Endodermal cell (in vitro differentiated cells): ENCODE measurements around the gene CCNT2. TPM values are rescaled to one million over a fixed set of nuclear protein-coding genes. Genes with fewer than 3 reads are reported as not detected.

ENCODE experiments used
- DNase-seq: peaks from one replicate; pipeline ENCODE4 v3.0.0-alpha.2; 2017
- H3K27ac ChIP-seq: 2 replicates; pipeline ENCODE4 v1.5.1; 2013; ENCODE audit warnings: mild to moderate bottlenecking, low read depth, low read length, moderate library complexity
- H3K27me3 ChIP-seq: 2 replicates; pipeline ENCODE4 v1.6.1; 2013; ENCODE audit warnings: mild to moderate bottlenecking, low read length, moderate library complexity; ENCODE audit not compliant: insufficient read depth, control insufficient read depth, poor library complexity, severe bottlenecking
- H3K36me3 ChIP-seq: 2 replicates; pipeline ENCODE4 v1.7.0; 2013; ENCODE audit warnings: mild to moderate bottlenecking, low read length, moderate library complexity; ENCODE audit not compliant: control insufficient read depth, insufficient read depth
- H3K4me1 ChIP-seq: one replicate; pipeline ENCODE4 v1.7.0; 2013; ENCODE audit warnings: low read length; ENCODE audit not compliant: control insufficient read depth, insufficient read depth
- H3K4me3 ChIP-seq: 2 replicates; pipeline ENCODE4 v1.5.1; 2013; ENCODE audit warnings: mild to moderate bottlenecking, low read length, moderate library complexity
- H3K9ac ChIP-seq: 2 replicates; pipeline ENCODE4 v1.6.1; 2013; ENCODE audit warnings: mild to moderate bottlenecking, low read length, moderate library complexity; ENCODE audit not compliant: poor library complexity, severe bottlenecking; ENCODE audit errors: extremely low read depth
- H3K9me3 ChIP-seq: 2 replicates; pipeline ENCODE4 v1.6.1; 2013; ENCODE audit warnings: mild to moderate bottlenecking, low read length, moderate library complexity; ENCODE audit not compliant: control insufficient read depth
- H3K27ac Mint-ChIP-seq: 2 replicates; pipeline ENCODE4 v1.8.0; 2020; ENCODE audit warnings: mixed read lengths
- H3K27me3 Mint-ChIP-seq: 2 replicates; pipeline ENCODE4 v1.8.0; 2021; ENCODE audit warnings: mild to moderate bottlenecking, mixed read lengths; ENCODE audit not compliant: insufficient read depth
- H3K36me3 Mint-ChIP-seq: 2 replicates; pipeline ENCODE4 v1.8.0; 2020; ENCODE audit warnings: low read depth, mixed read lengths
- H3K4me1 Mint-ChIP-seq: 2 replicates; pipeline ENCODE4 v1.8.0; 2020; ENCODE audit warnings: mixed read lengths
- H3K4me3 Mint-ChIP-seq: 2 replicates; pipeline ENCODE4 v1.8.0; 2020; ENCODE audit warnings: mild to moderate bottlenecking, moderate library complexity, mixed read lengths
- H3K9me3 Mint-ChIP-seq: 2 replicates; pipeline ENCODE4 v1.8.0; 2020; ENCODE audit warnings: mild to moderate bottlenecking, mixed read lengths
- CTCF ChIP-seq: fragments of 200-600 bp; sonication (generic); conservative IDR thresholded peaks from 2 replicates; pipeline ENCODE4 v1.5.0; 2021; ENCODE audit warnings: antibody characterized with exemption, mild to moderate bottlenecking
- WGBS, 2 experiments: methylation state at CpG; one replicate each; pipeline versions ENCODE4 v1.1.5 to v1.1.7; 2013; ENCODE audit warnings: missing lambda C conversion rate in 2 of 2, mixed read lengths in 1 of 2; ENCODE audit not compliant: insufficient coverage in 1 of 2, insufficient read length in 1 of 2; 5-methylcytosine and 5-hydroxymethylcytosine counted together
- total RNA-seq, 2 donors: library from RNA; stranded (reverse); fragmentation: NEBNext Ultra II Directional in 1 of 2; extraction: Animal tissue kit (Norgen Biotek cat#: 25700) in 1 of 2; gene quantifications; 2 replicates in 1 of 2; 3 replicates in 1 of 2; pipeline ENCODE4 v1.2.1, GENCODE V29; 2021

The CCNT2 gene
- total RNA-seq, 2 donors from 2014 or later = 51.4 to 53.3 TPM

GRCh38 chr2:134926231-134926931 lies 7.8 kb downstream of the CCNT2 start:
- DNase-seq = no peak
- Histone ChIP-seq H3K4me1 (no peaks in the 10 kb centered on the region), H3K27me3 (no peaks in the 10 kb centered on the region), H3K9me3 (no peaks in the 10 kb centered on the region), H3K36me3 (peaks cover 52% of the 10 kb centered on the region), H3K4me3 (no peak overlapping the region), H3K9ac (no peak overlapping the region), H3K27ac (no peak overlapping the region)
- Mint-ChIP-seq H3K27me3 (no peaks in the 10 kb centered on the region), H3K4me3 (no peak overlapping the region), H3K9me3 (no peaks in the 10 kb centered on the region), H3K27ac (peak overlapping the region; percentile 60), H3K4me1 (peaks cover 15% of the 10 kb centered on the region), H3K36me3 (peaks cover 13% of the 10 kb centered on the region)
- no peak for TF ChIP-seq CTCF
- WGBS, 2 experiments = 93 to 95% methylated on average over 2 to 3 of the region's 3 CpGs

- no peaks in the 10 kb centered on the region for H3K4me1 ChIP-seq
- H3K27me3 ChIP-seq = no peaks in the 10 kb centered on the region
- Mint-ChIP-seq H3K9me3 (no peaks in the 10 kb centered on the region), H3K27ac (peak overlapping the region; percentile 38), H3K4me3 (no peak overlapping the region), H3K27me3 (no peaks in the 10 kb centered on the region), H3K4me1 (peaks cover 13% of the 10 kb centered on the region), H3K36me3 (peaks cover 17% of the 10 kb centered on the region)
- H3K9me3 ChIP-seq = no peaks in the 10 kb centered on the region
- H3K36me3 ChIP-seq = peaks cover 49% of the 10 kb centered on the region
- no peak overlapping the region for H3K9ac ChIP-seq
- WGBS, 2 experiments = 100% methylated on average over 2 of the region's 3 CpGs
- no peak overlapping the region for H3K27ac ChIP-seq
- H3K4me3 ChIP-seq = no peak overlapping the region
- TF ChIP-seq CTCF = no peak
- DNase-seq = no peak
These were observed 8.6 kb downstream of the CCNT2 start for GRCh38 chr2:134927195-134927594.

GRCh38 chr2:134932864-134933526 lies 14.4 kb downstream of the CCNT2 start:
- Histone ChIP-seq H3K4me1 (no peaks in the 10 kb centered on the region), H3K27me3 (no peaks in the 10 kb centered on the region), H3K9ac (no peak overlapping the region), H3K4me3 (no peak overlapping the region), H3K9me3 (no peaks in the 10 kb centered on the region), H3K27ac (no peak overlapping the region), H3K36me3 (peaks cover 51% of the 10 kb centered on the region)
- H3K4me3 Mint-ChIP-seq = no peak overlapping the region
- H3K27ac Mint-ChIP-seq = no peak overlapping the region
- H3K36me3 Mint-ChIP-seq = peaks cover 21% of the 10 kb centered on the region
- H3K4me1 Mint-ChIP-seq = peaks cover 4% of the 10 kb centered on the region
- DNase-seq = no peak
- 93 to 94% methylated on average over 3 of the region's 3 CpGs for WGBS, 2 experiments
- H3K9me3 Mint-ChIP-seq = no peaks in the 10 kb centered on the region
- no peaks in the 10 kb centered on the region for H3K27me3 Mint-ChIP-seq
- no peak for TF ChIP-seq CTCF
